ENCODE measurements around the gene CLTCL1.

Gene CLTCL1

DNA sequence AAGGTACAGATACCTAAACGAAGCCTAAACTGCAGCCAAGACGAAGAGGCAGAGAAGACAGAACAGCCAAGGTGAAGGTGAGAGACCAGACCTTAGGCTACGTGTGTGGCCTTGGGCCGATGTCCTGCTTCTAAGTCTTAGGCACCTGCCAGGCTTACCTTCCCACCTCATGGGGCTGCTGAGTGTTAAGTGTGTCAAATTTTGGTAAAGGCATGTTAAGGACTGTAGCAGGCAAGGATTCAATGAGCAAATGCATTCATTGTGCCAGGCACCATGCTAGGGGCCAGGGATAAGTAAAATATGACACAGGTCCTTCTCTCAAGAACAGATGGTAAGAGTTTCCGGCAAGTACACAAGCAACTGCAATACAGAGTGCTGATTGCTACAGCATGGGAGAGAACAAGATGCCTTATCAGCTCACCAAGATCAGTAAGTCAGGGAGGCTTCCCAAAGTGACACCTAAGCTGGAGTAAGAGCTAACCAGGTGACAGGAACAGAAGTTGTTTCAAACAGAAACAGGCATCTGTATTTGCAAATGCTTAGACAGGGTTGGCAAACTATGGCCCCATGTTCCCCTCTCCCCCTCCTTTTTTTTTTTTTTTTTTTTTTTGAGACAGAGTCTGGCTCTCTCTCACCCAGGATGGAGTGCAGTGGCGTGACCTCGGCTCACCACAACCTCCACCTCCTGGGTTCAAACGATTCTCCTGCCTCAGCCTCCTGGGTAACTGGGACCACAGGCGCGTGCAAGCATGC, 46.7 kb downstream of the CLTCL1 start:
- no peak for DNase-seq (ENCODE audit: low spot score)

DNA sequence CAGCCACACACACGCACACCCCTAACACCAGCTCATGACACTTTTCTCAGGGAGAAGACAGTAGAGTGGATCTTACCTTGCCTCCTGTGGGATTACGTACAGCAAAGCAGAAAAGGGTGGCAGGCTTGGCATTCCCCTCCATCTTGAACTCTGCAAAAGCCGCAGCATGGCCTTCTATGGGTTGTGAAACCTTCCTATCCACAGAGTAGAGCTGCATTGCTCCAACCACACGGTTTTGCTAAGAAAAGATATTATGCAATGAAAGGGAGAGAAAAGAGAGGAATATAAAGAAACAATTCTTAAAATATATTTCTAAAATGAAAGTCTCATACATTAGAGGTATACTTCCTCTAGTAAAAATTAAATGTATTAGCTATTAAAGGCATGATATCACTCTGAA, 48.8 kb downstream of the CLTCL1 start:
- DNase-seq (ENCODE audit: low spot score) = no peak

DNA sequence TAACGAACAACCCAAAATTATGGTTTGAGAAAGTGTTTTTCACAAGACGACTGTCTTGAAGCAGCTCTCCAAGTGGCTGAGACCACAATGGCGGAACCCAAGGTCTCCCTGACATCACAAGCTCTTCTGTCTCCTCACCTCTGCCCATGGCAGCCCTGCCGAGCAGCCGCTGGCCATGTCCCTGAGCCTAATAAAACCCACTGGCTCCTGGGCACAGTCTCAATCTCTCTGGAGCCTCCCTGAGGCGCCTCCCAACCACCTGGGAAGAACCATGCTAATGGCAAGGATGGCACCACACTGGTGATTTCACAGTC, 50.0 kb downstream of the CLTCL1 start:
- no peak for DNase-seq (ENCODE audit: low spot score)

DNA sequence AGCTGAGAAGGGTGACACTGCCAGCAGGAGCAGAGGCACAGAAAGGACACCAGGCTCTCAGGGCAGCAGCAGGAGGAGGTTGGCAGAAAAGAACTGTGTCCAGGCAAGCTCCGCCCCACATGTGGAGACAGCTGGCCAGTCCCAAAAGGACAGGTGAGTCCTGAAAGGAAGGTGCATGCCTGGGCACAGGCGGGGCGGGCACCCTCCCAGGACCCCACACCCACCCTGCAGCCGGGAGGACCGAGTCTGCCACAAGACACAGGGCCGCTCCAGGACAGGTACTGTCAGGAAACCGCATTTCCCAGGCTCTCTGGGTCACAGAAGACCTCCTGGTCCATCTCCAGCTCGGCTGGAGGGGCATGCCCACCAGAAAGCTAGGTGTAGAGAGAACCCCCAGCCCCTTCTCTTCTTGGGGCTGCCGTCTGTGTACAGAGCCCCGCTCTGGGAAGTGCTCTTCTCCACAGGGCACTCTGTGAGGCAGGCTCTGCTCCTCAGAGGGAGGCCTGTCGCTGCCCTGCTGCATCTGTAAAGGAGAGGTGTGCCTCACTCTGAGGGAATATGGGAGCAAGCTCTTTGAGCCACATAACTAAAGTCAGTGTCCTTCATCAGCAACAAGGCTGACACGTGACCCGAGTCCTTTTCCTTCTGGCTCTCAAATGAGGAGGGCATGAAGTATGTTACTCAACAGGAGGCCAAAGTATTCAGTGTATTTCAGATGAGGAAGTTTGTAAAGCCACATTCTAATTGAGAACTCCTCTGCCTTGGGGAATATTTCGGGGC, 50.5 kb downstream of the CLTCL1 start:
- DNase-seq (ENCODE audit: low spot score) = no peak

DNA sequence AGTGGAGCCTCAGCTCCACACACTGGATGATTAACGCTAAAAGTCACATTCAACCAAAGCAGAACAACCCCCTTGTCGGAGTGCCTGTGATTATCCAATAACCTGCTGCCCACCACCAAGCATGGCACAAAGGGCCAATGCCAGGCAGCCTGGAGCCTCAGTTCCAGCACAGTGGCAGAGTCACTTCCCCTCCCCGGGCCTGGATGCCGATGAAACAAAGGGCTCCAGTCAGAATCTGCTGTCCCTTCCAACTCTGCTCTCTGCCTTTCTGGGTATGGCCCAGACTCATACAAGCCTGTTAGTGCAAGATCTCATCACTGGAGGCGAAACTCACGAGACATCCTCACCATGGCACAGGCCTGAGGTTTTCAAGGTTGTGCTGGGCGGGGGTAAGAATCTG, 52.1 kb downstream of the CLTCL1 start:
- DNase-seq (ENCODE audit: low spot score) = no peak

DNA sequence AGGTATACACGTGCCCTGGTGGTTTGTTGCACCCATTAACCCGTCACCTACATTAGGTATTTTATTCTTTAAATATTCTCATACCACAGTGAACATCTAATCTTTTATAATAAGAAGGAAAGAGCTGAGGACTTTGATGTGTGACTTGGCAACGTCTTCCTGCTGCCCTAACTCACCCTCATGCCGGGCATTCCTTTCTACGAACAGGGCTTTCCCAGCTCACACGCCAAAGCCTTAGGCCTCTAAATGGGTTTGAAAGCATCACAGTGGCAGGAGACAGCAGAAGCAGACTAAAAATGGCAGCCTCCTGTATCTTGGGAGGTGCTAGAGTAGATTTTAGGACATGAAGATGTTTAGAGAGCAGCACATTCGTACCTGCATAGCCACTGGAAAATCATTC, 52.6 kb downstream of the CLTCL1 start:
- DNase-seq (ENCODE audit: low spot score) = no peak

DNA sequence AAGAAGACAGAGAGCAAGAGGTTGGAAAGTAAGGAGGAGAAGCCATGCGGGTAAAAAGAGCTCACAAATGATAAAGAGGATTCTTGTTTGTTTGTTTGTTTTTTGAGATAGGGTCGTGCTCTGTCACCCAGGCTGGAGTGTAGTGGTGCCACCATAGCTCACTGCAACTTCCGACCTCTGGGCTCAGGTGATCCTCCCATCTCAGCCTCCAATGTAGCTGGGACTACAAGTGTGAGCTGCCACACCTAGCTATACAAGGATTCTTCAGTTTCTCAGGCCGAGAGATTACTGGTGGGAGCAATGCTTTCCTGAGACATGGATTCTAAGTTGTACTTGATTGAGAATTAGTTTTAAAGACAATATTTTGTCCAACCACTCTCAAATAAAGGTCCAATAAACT, 55.6 kb downstream of the CLTCL1 start:
- DNase-seq (ENCODE audit: low spot score) = no peak

DNA sequence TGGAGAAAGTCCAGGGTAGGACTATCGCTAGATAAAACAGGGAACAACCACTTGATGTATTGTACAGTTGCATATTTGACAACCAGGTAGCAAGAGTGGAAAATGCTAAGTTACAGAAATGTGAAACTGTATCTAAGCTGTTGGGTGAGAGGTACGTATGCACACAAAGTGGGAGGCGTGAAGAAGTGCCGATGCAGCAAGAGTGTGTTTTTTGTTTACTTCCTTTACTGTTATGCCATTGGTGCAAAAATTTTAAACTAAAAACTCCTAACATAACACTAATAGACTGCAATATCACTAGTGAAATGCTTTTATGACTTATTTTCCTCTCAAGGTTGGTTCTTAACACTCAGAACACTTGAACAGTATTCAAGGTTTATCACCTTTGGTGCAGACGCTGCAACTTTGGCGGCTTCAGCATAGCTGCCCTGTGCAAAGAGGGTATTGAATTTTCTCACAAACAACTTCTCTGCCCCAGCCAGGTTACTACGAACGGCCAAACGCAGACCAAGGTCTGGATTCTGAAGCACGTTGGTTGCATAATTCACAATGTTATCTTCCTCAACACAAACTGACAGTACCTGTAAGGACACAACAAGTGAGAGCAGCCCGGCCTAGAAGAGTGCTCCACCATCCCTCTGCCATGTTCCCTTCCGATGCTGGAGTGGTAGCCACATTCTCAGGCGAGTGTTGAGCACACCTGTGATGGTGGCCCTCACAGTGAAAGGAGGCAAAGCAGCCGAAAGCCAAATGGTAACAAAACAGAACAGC, 57.2 kb downstream of the CLTCL1 start:
- no peak for DNase-seq (ENCODE audit: low spot score)

DNA sequence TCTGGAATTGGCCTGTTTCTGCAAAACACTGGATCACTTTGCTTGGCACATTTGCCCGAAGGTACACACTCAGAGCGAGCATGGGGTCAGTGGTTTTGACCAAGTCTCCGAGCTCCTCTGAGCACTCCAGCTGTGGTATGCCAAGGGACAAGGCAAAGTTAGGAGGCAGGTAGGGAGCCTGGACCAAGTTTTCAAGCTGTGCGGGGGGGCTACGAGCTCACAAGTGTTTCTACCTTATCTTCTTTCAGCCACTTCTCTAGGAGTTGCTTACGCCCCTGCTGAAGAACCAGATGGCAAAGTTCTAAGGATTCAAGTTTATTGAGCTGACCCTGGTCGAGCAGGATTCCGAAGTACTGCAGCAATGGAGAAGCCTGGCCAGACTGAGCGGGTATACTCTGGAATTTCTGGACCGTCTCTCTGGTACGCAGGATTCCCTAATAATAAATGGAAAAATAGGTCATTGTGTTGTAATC, 58.3 kb downstream of the CLTCL1 start:
- no peak for DNase-seq (ENCODE audit: low spot score)

DNA sequence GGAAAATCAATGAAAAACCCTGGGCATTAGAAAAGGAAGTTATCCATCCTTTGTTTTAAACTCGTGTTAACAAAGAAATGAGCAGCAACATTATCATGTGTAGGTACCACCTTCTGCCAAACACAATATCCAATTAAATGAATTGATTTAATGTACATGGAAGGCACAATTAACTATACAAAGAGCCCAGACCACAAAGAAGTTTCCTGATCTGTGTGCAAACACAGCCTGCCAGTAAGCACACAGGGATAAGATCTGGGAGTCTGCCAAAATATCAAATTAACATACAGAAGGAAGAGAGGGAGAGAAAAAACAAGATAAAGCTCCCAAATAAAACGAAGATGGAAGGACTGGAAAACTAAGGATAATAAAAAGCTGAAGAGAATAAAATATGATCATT, 58.9 kb downstream of the CLTCL1 start:
- no peak for DNase-seq (ENCODE audit: low spot score)

DNA sequence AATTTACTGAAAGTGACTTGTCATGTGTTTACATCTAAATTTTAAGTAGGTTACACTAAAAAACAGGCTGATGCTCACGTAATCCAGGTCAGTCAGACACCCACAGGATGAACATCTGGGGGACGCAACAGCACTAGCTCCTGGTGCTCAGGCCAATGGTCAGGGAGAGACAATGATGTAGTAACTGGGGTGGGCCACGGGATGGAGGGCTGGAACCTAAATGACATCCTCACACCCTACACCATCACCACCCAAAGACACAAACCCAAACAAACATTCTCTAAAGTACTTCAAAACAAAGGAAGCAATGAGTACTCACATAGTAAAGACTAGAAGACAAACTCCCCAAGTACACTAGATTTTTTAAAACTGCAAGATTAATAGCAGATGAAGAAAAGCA, 59.5 kb downstream of the CLTCL1 start:
- no peak for DNase-seq (ENCODE audit: low spot score)

DNA sequence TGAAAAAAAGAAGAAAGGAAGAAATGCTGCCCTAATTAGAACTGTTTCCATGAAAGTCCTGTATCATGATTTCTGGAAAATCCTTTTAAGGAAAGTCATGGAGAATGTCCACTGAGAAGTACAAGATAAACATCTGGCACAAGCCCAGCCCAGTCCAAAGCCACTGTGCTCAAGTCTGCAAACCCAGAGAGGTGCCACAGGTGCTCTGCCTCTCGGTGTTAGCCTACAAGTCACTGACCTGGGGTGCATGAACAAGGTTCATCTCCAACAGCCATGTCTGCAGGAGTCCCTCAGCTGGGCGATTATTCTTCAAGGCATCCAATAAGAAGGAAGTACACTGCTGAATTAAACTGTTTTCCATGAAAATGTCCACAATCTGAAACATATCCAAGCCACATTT, 61.9 kb downstream of the CLTCL1 start:
- DNase-seq (ENCODE audit: low spot score) = no peak

DNA sequence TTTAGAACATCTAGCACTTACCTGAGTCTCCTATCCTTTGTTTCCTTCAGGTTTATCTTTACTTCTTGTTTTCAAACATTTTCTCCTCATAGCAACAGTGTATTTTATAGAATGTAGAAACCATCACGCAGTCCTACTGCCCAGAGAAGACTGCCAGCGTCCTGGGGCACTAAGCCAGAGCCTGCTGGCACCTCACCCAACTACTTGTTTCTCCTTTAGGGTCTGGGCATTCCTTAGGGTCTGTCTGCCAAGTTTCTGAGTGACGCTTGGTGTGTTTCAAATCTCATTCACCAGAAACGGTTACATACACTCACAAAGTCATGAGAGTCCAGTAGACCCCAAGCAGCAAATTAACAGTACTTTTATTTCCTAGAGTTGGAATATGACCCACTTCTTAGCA, 63.3 kb downstream of the CLTCL1 start:
- no peak for DNase-seq (ENCODE audit: low spot score)

DNA sequence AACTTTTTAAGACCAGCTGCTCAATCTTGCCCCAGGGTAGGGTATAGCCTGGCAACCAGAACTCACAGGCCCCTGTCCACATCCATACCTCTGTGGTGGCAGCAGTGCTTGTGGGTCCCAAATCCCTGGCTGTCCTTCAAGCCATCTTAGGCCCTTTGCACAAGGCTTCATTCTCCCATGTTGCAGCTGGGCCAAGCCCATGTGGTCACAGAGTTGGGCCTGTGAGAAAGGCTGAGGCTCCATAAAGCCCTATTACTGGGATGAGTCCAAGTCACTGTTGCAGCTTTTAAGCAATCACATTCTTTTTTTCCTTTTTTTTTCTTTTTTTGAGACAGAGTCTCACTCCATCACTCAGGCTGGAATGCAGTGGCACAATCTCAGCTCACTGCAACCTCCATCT, 65.1 kb downstream of the CLTCL1 start:
- DNase-seq (ENCODE audit: low spot score) = no peak

DNA sequence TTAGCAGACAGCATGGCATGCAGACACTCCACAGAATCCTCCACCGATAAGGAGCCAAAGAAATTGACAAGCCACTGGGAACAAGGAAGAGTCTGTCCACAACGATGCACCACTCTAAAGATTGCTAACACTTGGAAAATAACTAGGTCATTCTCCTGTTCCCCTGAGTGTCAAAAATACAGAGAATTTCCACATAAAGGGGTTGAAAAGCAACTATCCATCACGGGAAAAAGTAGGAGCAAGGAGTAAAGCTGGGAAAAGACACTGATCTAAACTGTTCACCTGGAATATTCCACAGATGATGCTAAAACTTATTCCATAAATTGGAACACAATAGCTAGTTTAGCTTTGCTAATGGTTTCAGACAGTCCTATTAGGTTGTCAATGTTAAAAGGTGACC, 66.0 kb downstream of the CLTCL1 start:
- no peak for DNase-seq (ENCODE audit: low spot score)

DNA sequence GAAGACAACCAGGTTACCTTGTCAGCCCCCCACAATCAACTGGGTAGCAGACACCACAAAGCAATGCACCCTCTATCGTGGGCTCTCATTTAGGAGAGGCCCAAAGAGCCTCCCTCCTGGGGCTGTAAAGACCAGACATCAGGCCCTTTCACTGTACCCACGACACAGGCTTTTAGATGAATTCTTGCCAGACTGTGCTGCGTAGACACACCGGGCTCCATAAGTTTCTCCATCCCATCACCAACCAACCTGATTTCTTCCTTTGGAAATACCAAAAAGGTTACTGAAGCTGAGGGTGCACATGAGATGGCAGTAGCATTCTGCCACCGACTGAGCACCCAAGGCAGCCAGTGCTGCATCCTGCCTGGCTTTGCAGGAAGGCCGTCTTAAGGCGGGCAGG, 66.5 kb downstream of the CLTCL1 start:
- DNase-seq (ENCODE audit: low spot score) = no peak

DNA sequence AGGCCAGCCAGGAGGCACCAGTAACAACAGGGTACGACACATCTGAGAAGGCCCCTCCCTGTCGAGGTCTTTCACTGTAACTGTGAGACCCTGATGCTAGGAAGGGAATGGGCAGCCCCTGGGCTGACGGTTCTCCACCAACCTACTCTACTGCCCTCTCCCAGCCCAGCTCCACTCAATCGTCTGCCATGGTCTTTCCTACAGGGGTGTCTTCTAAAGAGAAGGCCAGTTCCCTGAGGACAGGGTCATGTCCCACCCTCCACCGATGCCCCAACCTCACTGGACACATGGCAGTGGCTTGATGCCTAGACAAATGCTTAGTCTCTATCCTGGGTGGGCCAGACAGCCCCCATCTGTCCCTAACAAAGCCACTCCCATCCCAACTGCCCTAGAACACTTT, 67.0 kb downstream of the CLTCL1 start:
- no peak for DNase-seq (ENCODE audit: low spot score)

DNA sequence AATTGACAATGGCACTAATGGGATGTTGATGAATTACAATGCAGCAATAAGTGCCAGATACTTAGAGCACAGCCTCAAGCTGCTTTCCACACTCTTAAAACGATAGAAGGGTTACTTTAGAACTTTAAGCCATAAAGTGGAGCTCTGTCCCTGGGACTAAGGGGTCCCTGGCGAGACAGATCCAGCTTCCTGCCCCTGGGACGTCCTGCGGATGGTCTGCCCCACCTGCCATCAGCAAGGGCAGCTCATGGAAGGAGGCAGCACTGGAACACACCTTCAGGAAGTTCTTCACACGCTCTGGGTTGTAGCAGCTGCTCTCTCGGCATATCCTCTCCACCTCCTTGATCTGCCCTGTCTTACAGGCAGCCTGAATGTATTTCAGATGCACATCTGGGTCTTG, 67.9 kb downstream of the CLTCL1 start:
- no peak for DNase-seq (ENCODE audit: low spot score)

DNA sequence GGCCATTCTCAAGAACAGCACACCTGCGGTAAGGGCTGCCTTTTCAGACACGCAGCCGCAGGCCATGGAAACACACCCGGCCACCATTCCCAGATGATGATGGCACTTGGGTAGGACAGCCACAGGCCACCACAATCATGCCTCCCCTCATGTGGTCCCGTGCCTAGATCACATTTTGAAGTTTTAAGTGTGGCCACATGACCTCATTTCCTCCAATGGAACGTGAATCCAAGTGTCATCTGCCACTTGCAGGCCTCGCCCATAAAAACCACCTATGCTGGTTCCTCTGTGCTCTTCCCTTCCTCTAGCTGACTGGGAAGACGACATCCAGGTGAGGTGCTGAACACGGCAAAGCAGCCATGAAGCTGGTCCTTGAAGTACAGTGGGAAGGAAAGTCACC, 68.4 kb downstream of the CLTCL1 start:
- DNase-seq (ENCODE audit: low spot score) = no peak

DNA sequence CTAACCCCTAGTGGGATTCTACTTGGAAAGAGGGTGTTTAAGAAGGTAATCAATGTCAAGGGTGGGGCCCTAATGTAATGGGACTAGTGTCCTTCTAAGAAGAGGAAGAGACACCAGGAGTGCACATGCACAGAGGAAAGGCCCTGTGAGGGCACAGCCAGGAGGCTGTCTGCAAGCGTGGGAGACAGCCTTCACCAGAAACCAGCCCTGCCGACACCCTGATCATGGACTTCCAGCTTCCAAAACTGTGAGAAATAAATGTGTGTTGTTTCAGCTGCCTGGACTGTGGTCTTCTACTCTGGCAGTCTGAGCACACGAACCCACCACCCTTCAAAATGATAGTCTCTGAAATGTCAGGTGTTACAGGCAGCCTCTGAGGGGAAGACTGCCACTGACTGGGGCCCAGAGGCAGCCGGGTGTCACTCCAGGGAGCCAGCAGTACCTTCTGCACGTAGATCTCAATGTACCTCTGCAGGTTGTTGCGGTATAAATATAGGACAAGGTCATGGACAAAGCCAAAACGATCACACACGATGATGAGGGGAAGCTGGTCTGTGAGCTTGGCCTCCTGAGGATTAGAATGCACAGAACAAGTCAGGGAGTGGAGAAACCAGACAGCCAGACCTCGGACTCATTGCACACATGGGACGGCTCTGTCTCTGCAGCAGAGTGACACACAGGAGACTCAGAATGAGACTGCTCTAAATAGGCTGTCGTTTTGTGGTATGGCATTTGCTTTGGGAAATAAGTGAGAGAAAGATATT, 69.1 kb downstream of the CLTCL1 start:
- DNase-seq (ENCODE audit: low spot score) = no peak

DNA sequence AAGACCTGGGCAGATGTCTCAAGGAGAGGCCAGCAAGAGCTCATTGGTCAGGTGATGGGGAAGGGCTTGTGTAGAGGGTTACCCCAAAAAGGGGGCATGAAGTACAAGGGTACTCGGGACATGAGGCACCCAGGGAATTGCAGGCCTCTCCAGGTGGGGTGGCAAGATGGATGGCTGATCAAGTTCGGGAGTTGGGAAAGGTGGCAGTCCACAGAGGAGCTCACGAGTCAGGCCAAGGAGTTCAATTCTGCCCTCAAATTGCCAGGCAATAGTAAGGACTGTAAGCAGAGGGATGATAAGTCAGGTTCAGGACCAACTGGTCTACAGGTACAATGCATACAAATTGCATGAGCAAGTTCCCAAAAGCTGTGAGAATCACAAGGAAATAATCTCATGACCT, 70.7 kb downstream of the CLTCL1 start:
- no peak for DNase-seq (ENCODE audit: low spot score)

DNA sequence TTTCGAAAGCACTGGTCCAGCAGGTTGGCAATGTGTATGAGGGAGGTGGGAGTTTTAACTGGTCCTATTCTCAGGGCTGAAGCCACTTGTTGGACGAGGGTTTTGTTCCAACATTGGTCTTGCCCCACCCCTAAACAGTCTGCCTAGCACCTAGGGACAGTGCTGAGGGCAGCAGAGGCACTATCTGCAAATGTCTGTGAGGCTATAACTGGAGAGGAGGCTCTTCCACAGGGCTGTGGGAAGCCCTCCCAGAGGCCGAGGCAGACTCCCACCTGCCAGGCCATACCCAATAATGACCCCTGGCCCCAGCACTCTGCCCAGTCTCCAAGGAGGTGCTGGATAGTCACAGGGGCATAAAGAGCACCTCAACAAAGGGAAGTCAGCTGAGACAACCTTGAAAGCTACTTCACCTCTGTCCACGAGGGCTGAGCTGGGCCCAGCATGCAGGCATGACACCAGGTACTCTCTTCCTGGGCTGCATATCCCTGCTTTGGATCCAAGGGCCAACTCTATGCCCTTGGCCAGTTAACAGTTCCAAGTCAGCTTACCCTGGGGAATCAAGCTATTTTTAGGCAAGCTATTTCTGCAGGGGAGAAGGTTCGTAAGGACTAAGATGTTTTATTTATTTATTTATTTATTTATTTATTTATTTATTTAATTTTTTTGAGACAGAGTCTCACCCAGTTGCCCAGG, 72.8 kb downstream of the CLTCL1 start:
- DNase-seq (ENCODE audit: low spot score) = no peak
